GM21825 (cell line): ENCODE data around the gene TBC1D22A.
A peak's percentile ranks its signal among the peaks of the same experiment; 100 is the strongest.
"Not testable (repeated sequence)": the region's sequence is repeated elsewhere in the genome, so short reads cannot be mapped to it uniquely, and the experiment has no call there.

Source experiments
- ATAC-seq: cut with Tn5 transposase; IDR thresholded peaks from one replicate; pipeline ENCODE4 v1.9.1; 2021; ENCODE audit warnings: mild to moderate bottlenecking, moderate library complexity; ENCODE audit not compliant: unreplicated experiment

TBC1D22A gene

DNA sequence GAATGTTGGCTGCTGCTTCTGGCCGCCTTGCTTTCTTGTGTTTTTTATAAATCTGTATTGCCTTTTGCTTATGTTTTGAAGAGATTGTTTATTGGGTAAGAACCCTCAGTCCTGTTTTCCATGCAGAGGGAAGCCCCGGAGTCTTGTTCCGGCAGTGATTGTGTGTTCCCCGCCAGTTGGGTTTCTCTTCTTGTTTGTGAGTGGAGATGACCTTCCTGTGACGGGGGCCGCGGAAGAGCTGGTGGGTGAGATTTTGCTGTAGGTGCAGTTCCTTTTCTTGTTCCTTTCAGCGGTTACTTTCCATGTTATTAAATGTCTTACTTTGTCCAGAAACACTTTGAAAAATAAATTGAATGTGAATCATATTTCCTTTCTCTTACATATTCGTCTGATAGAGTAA is 8.3 kb downstream of the TBC1D22A start:
- ATAC-seq: no peak

DNA sequence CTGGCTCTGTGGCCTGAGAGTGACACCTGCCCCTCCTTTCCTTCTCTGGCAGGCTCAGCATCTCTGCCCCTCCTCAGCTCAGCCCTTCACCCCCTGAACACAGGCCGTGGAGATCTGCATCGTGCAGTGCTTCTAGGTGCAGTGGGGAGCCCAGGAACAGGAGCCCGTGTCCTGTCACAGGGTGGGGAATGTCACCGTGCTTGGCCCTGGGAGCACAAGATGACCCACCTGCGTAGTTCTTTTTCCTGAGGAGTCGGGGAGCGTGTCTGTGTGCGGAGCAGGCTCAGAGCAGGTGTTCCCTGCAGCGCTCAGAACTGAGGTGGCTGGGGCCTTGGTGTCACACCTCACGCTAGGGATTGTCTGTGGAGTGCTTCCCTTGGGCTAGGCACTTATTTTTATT is 10.6 kb downstream of the TBC1D22A start:
- ATAC-seq: no peak

DNA sequence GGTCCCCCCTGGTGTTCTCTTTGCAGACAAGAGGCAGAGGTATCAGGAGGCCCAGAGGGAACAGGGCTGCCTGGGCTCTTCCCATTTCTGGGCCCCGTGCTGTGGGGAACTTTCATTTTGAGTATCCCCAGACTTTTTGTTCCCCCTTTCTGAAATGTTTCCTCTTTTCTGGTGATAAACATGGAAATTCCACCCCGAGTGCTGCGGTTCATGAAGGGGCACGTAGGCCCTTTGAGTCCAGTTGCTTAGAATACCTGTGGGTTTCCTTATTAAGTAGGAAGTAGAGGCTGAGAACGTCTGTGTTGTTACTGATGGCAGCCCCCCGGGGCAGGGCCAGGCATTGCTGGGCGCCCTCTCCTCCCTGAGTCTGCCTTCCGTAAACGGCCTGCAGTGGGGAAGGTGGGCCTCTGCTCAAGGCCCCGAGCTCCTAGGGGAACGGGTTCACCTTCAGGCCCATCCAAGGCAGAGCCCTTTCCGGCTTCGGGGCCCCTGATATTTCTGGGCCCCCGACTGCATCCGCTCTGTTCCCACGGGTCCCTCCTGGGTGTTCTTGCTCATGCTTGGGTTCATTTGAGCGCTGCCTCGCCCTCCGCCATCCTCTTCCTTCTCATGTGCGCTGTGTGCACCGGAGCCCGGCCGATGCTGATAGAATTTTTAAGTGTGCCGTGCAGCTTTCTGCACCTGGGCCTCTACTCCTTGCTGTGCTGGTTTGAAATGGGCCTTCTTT is 12.0 kb downstream of the TBC1D22A start:
- ATAC-seq: peak; percentile 18

DNA sequence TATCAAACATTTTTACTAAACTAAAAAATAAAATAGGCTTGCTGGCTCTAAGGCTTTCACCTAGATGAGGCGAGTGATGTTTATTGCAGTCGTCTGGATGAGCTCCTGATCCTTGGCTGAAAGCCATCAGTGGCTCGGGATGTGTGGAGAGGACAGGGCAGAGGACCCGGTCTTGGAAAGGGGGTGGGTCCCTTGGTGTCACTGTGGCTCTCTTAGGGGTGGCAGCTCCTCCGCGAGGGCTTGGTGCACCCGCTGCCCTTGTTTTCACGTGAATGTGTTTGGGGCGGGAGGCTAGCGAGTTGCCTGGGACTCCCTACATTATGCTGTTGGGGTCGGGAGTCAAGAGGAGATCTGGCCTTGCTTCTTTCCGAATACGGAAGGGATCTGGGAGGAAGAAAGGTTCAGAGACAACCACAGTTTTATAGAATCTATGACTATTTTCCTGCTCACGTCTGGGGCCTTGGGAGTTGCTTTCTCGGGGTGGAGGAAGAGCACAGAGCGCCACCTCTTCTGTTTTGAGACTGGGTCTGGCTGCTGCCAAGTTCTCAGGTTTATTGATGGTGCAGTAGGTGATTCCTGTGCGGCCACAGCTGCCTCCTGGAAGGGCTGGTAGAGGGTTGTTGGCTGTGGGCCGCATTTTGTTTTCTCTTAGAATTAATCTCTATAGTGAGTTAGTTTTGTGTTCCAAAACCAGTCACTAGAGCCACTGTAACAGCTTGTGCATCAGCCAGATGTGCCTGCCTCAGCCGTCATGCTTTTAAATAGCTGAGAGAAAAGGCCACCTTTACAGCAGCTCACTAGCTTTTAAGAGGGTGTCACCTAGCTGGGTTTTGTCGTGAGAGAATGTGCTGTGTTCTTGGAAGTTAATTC is 12.8 kb downstream of the TBC1D22A start:
- ATAC-seq: no peak

DNA sequence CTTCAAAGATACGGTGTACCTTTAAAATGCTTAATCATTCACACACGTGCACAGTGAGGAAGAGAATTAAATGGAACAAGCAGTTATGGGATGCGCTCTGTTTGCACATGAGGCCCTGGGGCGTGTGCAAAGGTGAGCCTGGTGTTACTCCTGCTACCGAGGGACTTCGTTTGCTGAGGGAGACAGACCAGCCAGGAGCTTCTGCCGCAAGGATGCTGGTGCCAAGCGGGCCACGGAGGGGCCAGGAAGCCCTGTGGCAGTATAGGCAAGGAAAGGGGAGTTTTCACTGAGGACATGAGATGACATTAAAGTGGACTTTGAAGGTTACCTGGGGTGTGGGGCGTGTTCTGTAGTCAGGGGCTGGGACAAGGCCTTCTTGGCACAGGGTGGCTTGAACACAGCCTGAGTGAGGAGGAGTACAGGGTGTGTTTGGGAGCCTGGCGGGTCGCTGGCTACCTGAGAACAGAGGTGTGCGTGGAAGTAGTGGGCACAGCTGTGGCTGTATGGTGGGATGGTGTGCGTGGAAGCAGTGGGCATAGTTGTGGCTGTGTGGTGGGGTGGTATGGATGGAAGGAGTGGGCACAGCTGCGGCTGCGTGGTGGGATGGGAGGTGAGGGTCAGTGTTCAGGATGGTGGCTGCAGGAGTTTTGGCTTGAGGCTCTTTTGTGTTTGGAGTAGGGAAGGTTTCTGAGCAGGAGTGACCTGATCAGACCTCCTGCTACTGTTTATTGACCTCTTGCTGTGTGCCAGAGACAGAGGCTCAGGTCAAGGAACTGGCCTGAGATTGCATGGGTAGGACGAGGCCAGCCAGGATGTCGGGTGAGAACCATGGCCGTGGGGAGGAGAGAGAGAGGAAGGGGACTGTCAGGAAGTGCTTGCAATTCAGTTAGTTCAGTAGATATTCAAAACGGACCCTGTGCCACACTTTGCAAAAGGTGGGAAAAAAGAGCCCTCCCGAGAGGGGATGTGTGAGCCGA is 13.7 kb downstream of the TBC1D22A start:
- ATAC-seq: no peak

DNA sequence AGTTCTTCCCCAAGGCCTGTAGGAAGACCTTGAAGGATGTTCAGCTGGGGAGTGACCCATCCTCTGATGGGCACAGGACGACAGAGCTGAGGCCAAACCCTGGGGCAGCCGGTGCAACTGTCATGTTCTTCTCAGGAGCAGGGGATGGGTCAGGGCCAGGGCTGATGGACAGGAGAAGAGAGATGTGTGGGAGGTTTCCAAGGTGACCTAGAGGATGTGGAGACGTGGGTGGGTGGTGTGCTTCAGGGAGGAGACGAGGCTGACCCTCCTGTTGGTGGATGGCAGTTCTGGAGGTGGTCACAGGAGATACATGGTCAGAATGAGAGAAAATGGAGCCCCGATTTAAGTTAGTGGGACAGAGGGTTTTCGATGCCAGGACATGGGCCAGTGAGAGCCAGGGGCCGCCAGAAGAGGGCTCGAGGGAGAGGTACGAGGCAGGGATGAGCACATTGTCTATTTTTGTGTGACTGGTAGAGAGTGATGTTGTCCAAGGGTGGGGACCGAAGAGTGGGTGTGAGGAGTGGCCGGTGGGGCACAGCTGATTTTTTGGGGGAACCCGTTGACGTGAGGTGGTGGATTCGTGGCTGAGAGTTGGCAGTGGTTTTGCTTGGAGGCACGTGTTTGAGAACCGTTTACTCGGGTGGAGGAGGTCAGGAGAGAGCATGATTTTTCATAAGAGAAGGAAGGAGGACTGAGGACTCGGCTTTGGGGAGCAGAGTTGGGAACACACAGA is 14.6 kb downstream of the TBC1D22A start:
- ATAC-seq: no peak

DNA sequence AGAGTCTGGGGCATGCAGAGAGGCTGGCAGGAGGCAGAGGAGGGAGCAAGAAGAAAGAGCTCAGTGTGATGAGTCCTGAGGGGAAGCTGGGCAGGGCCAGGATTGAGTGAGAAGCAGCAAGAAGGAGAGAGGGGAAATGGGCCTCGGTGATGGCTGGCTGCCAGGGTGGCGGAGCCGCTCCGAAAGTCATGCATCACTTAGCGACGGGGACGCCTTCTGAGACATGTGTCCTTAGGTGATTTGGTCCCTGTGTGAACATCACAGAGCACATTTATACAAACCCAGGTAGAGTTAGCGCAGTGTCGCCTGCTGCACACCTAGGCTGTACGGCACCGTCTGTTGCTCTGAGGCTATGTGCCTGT is 15.1 kb downstream of the TBC1D22A start:
- ATAC-seq: no peak

DNA sequence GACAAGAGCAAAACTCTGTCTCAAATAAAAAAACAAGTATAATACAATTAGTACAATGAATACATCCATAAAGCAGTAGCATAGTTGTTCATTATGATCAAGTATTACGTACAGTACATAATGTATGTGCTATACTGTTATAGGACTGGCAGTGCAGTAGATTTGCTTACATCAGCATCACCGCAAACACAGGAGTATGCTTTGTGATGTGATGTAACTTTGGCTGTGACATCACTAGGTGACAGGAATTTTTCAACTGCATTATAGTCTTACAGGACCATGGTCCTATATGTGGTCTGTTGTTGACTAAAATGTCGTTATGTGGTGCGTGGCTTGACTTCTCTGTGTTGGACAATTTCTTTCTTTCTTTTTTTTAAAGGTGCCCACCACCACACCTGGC is 16.6 kb downstream of the TBC1D22A start:
- no peak for ATAC-seq

DNA sequence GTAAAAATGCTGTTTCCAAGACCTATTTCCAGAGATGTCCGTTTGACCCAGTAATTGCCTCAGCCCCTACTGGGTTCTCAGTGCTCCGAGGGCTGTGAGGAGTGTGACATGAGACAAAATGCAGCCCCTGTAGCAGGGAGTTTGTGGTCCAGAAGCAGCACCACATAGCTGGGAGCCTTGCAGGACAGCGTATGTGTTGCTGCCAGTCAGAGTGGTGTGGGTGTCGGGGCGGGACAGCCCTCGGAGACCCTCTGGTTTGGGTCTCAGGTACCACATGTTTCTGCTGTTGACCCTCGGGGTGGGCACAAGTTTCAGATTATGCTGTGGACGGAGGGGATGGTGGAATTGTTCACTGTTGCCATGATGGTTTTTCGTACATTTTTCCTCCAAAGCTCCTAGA is 17.2 kb downstream of the TBC1D22A start:
- no peak for ATAC-seq

DNA sequence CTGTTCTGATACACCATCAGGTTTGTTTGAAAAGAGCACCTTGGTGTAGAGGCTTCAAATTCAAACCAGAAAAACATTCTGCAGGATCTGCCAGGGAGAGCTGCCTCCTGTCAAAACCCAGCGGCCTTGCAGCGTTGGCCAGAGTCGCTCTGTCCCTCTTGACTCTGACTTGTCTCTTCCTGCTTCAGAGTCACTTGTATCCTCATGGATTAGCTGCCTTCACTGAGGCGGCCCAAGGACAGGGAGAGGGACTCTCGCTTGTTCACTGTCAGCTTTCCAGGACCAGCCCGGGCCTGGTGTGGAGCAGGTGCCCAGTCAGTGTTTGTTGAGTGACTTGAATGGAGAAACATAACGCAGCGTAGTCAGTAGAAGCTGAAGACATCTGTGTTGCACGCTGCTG is 18.0 kb downstream of the TBC1D22A start:
- no peak for ATAC-seq

DNA sequence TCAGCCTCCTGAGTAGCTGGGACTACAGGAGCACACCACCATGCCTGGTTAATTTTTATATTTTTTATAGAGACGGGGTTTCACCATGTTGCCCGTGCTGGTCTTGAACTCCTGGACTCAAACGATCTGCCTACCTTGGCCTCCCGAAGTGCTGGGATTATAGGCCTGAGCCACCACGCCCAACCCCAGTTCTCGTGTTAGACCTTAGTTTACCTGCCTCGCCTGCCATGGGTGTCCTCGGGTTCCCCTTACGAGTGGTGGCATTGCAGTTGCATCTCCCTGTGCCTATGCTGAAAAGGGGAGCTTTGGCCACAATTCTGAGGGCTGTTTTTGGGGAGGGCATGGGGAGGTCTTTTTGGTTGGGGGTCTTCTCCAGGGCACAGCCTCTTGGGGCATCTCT is 18.8 kb downstream of the TBC1D22A start:
- no peak for ATAC-seq

DNA sequence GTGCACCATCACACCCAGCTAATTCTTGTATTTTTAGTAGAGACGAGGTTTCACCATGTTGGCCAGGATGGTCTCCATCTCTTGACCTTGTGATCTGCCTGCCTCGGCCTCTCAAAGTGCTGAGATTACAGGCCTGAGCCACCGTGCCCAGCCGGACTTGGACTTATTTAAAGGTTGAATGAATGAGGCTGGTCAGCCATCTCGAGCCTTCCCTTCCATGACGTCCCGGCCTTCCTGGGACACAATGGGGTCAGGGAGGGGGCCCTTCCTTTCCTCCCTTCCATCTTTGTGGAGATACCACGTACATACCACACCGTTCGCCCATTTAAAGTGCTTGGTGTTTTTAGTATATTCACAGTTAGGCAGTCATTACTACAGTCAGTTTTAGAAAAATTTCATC is 19.8 kb downstream of the TBC1D22A start:
- not testable (repeated sequence) for ATAC-seq

DNA sequence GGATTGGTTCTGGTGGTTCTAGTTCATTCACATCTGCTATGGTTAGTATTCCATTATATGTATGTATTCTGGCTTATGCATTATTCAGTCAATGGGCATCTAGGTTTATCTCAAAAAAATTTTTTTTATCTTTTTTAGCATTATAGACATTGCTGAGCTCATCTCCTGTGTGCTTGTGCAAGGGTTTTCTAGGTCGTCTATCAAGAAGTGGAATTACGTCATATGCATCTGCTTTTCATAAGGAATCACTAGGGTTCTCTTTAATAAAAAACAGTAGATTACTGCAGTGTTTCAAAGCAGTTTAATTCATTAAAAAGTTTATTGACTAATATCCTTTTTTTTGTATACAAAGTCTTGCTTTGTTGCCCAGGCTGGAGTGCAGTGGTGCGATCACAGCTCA is 21.3 kb downstream of the TBC1D22A start:
- no peak for ATAC-seq

DNA sequence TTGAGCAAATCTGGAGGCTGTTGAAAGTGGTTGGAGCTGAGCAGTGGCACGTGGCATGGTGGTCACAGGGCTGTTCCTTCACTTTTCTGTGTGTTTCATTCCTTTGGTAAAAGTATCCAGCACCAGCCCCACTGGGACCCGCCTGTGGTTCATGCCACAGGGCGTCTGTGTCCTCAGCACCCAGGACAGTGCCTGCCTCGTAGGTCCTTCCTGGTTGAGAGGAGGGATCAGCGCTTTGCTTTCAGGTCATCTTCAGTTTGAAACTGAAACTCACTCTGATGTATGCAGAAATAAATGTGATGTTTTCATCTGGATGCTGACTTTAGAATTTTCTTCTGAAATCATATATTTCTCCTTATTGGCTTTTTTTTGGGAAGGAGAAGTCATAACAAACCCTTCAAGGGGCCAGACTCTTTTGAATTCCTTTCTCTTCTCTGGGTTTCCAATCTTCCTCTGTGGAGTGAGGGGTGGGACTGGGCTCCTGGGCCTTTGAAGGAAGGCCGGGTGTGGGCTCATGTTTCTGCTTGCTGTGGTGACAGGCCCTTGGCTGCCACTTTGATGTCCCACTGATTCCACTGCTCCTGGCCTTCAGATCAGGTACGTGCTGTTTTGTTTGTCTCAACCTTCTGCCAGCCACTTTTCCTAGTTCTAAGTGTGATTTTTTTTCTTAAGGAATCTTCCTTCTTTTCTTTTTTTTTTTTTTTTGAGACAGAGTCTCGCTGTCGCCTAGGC is 26.2 kb downstream of the TBC1D22A start:
- ATAC-seq: no peak

DNA sequence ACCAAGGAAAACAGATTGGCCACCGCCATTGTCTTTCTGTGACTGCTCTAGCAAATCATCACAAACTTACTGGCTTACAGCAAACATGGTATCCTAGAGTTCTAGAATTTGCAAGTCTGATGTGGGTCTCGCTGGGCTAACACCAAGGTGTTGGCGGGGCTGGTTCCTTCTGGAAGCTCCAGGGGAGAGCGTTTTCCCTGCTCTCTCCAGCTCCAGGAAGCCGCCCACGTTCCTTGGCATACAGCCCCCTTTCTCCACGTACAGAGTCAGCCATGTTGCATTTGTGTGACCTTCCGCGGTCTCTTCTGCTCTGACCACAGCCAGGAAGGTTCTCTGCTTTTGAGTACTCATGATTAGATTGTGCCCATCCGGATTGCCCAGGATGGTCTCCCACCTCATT is 27.5 kb downstream of the TBC1D22A start:
- no peak for ATAC-seq

DNA sequence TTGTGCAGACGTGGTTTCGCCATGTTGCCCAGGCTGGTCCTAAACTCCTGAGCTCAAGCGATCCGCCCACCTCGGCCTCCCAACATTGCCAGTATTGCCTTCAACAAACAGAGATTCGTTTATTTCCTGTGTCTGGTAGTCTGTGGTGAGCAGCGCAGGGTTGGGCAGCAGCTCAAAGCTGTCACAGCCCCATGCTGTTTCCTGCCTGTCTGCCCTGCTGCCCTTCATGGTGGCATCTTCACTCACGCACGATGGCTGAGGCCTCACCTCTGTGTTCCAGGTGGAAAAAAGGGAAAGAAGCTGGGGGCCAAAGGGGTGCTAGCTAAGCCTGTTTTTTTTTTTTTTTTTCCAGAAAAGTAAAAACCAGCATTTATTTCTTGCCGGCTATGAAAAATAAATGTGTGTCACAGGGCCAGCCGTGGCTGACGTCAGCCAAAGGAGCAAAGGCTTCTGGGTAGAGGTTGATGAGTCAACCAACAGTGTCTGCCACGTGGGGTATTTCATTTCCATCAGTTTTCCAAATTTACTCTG is 28.8 kb downstream of the TBC1D22A start:
- ATAC-seq: no peak

DNA sequence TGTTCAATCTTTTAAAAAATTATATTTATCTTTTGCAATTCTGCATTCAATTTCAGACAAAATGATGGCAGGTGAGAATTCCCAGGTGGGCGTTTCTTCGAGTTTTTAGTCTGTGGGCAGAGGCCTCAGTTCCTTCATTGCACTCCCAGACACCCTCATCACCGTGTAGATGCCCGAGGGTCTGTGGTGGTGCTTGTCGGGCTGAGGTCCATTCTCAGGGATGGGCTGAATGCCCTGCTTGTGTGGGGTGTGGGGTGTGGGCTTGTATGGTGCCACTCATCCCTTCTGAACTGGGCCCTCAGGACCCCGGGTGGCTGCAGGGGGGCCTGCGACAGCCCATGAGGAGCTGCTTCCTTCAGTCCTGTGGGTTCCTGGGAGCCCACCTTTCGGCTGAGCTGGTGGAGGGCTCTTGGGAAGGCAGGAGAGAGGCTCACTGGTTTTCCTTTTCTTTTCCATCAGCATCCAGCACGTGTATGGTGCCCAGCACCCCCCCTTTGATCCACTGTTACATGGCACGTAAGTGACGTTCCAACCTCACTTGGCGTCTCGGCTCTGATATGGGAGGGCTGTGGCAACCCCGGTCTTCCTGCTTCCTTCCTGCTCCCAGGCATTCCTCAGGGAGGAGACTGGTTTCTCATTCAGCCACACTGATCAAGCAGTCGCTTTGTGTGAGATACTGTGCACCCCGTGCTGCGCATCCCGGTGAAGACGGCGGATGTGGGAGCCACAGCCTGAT is 29.8 kb downstream of the TBC1D22A start:
- ATAC-seq: no peak

DNA sequence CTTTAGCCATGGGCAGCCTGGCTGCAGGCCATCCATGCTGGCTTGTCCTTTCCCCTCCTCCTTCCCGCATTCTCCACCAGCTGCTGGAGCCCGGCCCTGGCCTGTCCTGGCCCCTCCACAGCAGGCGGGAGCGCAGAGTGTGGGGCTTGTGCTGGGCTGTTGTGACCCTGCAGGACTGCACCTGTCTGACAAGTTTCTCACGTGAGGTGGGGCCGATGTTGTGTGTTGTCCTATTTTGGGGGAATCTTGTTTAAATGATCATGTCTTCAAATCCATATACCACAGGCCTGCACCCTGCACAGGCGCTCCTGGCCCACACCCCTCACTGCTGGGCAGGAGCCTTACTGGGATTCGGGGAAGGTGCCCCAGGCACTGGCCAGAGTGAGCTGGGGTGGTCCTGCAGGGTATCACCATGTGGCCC is 30.4 kb downstream of the TBC1D22A start:
- no peak for ATAC-seq

DNA sequence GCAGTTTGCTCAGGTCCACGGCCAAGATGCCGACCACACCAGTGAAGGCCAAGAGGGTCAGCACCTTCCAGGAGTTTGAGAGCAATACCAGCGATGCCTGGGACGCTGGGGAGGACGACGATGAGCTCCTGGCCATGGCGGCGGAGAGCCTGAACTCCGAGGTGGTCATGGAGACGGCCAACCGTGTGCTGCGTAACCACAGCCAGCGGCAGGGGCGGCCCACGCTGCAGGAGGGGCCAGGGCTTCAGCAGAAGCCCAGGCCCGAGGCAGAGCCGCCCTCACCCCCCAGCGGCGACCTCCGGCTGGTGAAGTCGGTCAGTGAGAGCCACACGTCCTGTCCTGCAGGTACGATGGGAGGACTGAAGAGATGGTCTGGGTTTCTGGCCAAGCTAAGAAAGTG is 31.0 kb downstream of the TBC1D22A start:
- ATAC-seq: no peak
